Measurements from ENCODE around the gene ARHGDIB. TPM values are rescaled to one million over a fixed set of nuclear protein-coding genes. Genes with fewer than 3 reads are reported as not detected.

The ARHGDIB gene
- total RNA-seq, 1 donor from 2014 or later: not detected

DNA sequence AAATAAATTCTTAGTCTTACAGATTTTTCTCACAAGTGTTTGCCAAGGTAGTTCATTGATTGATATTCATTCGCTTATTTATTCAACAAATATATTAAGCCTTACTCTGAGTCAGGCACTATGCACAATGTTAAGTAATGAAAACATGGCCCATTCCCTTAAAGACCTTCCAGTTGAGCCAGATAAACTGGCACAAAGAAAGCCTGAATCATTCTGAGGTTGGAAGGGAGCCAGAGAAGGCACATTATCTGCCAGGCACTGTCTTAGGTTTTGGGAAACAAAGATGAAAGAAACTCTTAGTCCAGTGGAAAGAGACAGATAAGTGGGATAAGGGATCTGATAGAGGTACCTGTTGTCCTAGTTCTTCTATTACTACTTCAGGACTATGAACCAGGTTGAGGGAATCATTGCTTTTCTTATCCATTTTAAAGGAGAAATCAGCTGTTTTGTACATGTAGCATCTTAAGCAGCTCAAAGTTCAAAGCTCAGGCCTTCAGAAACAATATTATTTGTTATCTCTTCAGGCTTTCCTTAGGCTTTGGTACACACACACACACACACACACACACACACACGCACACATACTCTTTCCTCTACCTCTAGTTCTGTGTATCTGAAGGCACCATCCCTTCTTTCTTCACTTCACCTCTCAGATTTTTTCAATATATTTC is 38.4 kb upstream of the ARHGDIB start:
- Histone ChIP-seq H2AFZ (replicated peaks) (no peak overlapping the region), H3K79me2 (ENCODE audit: low read depth) (no peaks in the 10 kb centered on the region), H3K9ac (no peak overlapping the region), H3K4me3 (no peak overlapping the region), H3K27me3 (no peaks in the 10 kb centered on the region), H3F3A (ENCODE audit: low read depth) (no peaks in the 10 kb centered on the region), H3K36me3 (no peaks in the 10 kb centered on the region), H4K20me1 (ENCODE audit: low read depth) (no peaks in the 10 kb centered on the region), H3K9me3 (ENCODE audit: low read depth) (no peaks in the 10 kb centered on the region), H3K27ac (no peak overlapping the region), H3K4me2 (no peak overlapping the region), H3K4me1 (peaks cover 12% of the 10 kb centered on the region)
- Mint-ChIP-seq H3K9me3 (no peaks in the 10 kb centered on the region), H3K4me3 (no peak overlapping the region), H3K27me3 (ENCODE audit: insufficient read depth, low read depth) (peaks cover 3% of the 10 kb centered on the region), H3K36me3 (no peaks in the 10 kb centered on the region), H3K4me1 (peaks cover 10% of the 10 kb centered on the region), H3K27ac (no peak overlapping the region)
- DNase-seq (ENCODE audit: low spot score): no peak
- TF ChIP-seq EZH2phosphoT487 (IDR thresholded peaks at IDR 0.05): no peak
- no peak for TF ChIP-seq EZH2 (IDR thresholded peaks at IDR 0.05)
- TF ChIP-seq, protein P1, sequence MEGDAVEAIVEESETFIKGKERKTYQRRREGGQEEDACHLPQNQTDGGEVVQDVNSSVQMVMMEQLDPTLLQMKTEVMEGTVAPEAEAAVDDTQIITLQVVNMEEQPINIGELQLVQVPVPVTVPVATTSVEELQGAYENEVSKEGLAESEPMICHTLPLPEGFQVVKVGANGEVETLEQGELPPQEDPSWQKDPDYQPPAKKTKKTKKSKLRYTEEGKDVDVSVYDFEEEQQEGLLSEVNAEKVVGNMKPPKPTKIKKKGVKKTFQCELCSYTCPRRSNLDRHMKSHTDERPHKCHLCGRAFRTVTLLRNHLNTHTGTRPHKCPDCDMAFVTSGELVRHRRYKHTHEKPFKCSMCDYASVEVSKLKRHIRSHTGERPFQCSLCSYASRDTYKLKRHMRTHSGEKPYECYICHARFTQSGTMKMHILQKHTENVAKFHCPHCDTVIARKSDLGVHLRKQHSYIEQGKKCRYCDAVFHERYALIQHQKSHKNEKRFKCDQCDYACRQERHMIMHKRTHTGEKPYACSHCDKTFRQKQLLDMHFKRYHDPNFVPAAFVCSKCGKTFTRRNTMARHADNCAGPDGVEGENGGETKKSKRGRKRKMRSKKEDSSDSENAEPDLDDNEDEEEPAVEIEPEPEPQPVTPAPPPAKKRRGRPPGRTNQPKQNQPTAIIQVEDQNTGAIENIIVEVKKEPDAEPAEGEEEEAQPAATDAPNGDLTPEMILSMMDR (IDR thresholded peaks at IDR 0.05): no peak

DNA sequence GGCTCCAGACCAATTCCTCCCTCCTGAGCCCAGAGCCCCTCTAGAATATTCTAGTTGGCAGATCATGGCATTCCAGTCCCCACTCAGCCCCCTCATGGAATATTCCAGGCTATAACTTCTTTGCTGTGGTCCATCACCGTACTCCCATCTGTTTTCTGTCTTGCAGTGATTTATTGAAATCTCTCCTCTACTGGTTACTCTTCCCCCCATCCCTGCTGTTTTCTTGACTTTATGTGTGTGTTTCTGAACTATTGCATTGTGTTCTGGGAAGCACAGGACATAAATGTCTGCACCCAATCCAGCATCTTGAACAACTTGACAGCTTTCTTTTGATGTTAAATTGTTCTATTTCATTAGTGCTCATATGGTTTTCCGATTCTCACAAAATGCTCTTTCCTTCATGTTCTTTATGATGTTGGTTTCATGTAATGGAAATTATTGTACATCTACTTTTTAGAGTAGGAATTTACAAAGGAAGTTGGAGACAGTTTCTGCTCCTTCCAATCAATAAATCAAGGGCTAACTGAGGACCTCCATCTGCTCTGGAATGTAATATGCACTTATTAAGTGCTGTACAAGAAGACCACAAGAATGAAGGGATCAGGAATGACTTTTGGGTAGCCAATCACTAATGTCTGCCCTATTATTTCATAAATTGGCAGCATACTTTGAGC is 37.8 kb upstream of the ARHGDIB start:
- DNase-seq (ENCODE audit: low spot score): no peak
- peaks cover 10% of the 10 kb centered on the region for H3K4me1 Mint-ChIP-seq
- Histone ChIP-seq H4K20me1 (ENCODE audit: low read depth) (no peaks in the 10 kb centered on the region), H3K4me1 (peaks cover 12% of the 10 kb centered on the region), H3K27ac (no peak overlapping the region), H2AFZ (replicated peaks) (no peak overlapping the region), H3K79me2 (ENCODE audit: low read depth) (no peaks in the 10 kb centered on the region), H3K4me3 (no peak overlapping the region), H3K36me3 (no peaks in the 10 kb centered on the region), H3K9me3 (ENCODE audit: low read depth) (no peaks in the 10 kb centered on the region), H3K27me3 (no peaks in the 10 kb centered on the region), H3K4me2 (no peak overlapping the region), H3F3A (ENCODE audit: low read depth) (no peaks in the 10 kb centered on the region), H3K9ac (no peak overlapping the region)
- no peak overlapping the region for H3K27ac Mint-ChIP-seq
- H3K27me3 Mint-ChIP-seq (ENCODE audit: insufficient read depth, low read depth): peaks cover 3% of the 10 kb centered on the region
- TF ChIP-seq EZH2phosphoT487 (IDR thresholded peaks at IDR 0.05): no peak
- H3K9me3 Mint-ChIP-seq: no peaks in the 10 kb centered on the region
- H3K36me3 Mint-ChIP-seq: no peaks in the 10 kb centered on the region
- no peak overlapping the region for H3K4me3 Mint-ChIP-seq

DNA sequence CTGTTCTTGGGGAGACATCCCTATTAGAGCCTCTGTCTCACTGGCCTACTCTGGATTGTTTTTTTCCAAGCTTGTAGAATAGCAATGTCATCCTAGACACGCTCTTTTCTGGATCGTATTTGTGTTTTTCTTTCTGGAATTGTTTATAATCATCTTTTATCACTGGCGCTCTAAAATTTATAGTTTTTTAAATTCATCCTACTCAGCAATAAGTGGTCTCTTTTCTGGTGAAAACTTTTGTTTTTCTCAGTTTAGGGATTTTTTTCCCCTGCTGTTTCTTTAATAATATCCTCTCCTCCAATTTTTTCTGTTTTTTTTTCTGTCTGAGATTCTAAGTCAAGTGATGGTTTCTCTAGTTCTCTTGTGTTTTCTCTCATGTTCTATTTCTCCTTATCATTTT is 36.6 kb upstream of the ARHGDIB start:
- no peak overlapping the region for H3K27ac ChIP-seq
- peaks cover 3% of the 10 kb centered on the region for H3K27me3 Mint-ChIP-seq (ENCODE audit: insufficient read depth, low read depth)
- H3K4me3 ChIP-seq: no peak overlapping the region
- H3K27ac Mint-ChIP-seq: no peak overlapping the region
- peaks cover 12% of the 10 kb centered on the region for H3K4me1 ChIP-seq
- H3K4me1 Mint-ChIP-seq: peaks cover 10% of the 10 kb centered on the region
- no peak for DNase-seq (ENCODE audit: low spot score)
- H3K9me3 ChIP-seq (ENCODE audit: low read depth): no peaks in the 10 kb centered on the region
- H3K9ac ChIP-seq: no peak overlapping the region
- H3K27me3 ChIP-seq: no peaks in the 10 kb centered on the region
- no peak overlapping the region for H3K4me3 Mint-ChIP-seq
- no peaks in the 10 kb centered on the region for H3K36me3 Mint-ChIP-seq
- H3K36me3 ChIP-seq: no peaks in the 10 kb centered on the region
- TF ChIP-seq EZH2 (IDR thresholded peaks at IDR 0.05): no peak
- no peak for TF ChIP-seq EZH2phosphoT487 (IDR thresholded peaks at IDR 0.05)
- TF ChIP-seq, protein P1 (IDR thresholded peaks at IDR 0.05): no peak
- H3K79me2 ChIP-seq (ENCODE audit: low read depth): no peaks in the 10 kb centered on the region
- no peaks in the 10 kb centered on the region for H3F3A ChIP-seq (ENCODE audit: low read depth)
- H2AFZ ChIP-seq (replicated peaks): no peak overlapping the region
- no peak overlapping the region for H3K4me2 ChIP-seq
- H3K9me3 Mint-ChIP-seq: no peaks in the 10 kb centered on the region
- H4K20me1 ChIP-seq (ENCODE audit: low read depth): no peaks in the 10 kb centered on the region

Data from neural progenitor cell (in vitro differentiated cells).